Measurements from ENCODE around the gene WIPF2.

DNA sequence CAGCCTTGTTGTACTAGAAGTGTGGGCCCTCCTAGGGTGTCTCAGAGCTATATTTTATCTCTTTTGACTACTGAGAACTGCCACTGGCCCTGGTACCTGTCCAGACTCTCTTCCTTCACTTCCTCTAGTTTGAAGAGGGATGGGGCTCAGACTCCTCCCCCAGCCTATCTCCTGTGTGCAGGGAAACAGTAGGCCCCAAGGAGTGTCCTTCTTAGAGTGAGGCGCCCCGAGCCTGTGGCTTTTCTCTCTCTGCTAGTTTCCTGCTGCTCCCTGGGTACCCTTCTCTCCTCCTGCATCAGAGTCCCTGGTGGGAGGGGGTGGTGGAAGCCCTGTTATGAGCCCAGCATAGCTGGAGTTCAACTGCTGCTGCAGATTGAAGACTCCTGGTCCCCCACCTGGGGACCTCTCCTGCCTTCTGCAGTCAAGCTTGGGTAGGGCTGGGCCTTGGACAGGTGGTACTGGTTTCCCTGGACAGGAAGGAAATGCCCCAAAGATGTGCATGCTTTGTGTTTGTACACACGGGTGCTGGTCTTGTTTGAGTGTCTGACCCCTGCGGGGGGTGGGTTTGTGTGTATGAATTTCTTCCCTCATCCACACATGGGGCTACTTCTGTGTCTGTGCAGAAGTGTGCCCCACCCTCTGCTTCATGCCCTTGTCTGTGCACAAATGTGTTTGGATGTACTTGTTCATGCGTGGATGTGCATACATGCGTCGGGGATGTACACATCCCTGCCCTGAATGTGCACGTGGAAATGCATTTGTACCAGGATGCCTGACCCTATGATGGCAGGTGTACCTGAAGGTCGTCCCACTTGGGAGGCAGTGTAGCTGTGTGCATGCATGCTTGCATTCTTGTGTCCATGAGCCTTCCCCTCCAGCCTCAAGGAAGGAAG lies 96.8 kb downstream of the WIPF2 start:
- TF ChIP-seq EZH2 (IDR thresholded peaks at IDR 0.05), result no peak
- 0 out of 6 replicates have a peak, but pooled peaks of 1 of the 3 experiments have one; percentile 9 for TF ChIP-seq CTCF (IDR thresholded peaks at IDR 0.05 in 2 of 3, conservative IDR thresholded peaks at IDR 0.05 in 1 of 3; ENCODE audit: borderline replicate concordance in 1 of 3, insufficient read depth in 1 of 3, low read depth in 2 of 3, low read length in 2 of 3)
- no peak for TF ChIP-seq SP1 (IDR thresholded peaks at IDR 0.05; ENCODE audit: low read depth)
- no peak for TF ChIP-seq RAD21 (IDR thresholded peaks at IDR 0.05; ENCODE audit: low read depth)
- TF ChIP-seq, protein P1, sequence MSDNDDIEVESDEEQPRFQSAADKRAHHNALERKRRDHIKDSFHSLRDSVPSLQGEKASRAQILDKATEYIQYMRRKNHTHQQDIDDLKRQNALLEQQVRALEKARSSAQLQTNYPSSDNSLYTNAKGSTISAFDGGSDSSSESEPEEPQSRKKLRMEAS (IDR thresholded peaks at IDR 0.05), result no peak
- no peak for TF ChIP-seq POLR2AphosphoS5 (IDR thresholded peaks at IDR 0.05; ENCODE audit: low read depth, low read length)
- no peak for TF ChIP-seq POLR2A (IDR thresholded peaks at IDR 0.05; ENCODE audit: borderline replicate concordance, extremely low read depth, insufficient read depth, insufficient read length)
- TF ChIP-seq YY1 (IDR thresholded peaks at IDR 0.05; ENCODE audit: extremely low read depth, insufficient replicate concordance, low read depth, low read length), result no peak
- TF ChIP-seq JUND (IDR thresholded peaks at IDR 0.05), result no peak
- TF ChIP-seq, protein P2, sequence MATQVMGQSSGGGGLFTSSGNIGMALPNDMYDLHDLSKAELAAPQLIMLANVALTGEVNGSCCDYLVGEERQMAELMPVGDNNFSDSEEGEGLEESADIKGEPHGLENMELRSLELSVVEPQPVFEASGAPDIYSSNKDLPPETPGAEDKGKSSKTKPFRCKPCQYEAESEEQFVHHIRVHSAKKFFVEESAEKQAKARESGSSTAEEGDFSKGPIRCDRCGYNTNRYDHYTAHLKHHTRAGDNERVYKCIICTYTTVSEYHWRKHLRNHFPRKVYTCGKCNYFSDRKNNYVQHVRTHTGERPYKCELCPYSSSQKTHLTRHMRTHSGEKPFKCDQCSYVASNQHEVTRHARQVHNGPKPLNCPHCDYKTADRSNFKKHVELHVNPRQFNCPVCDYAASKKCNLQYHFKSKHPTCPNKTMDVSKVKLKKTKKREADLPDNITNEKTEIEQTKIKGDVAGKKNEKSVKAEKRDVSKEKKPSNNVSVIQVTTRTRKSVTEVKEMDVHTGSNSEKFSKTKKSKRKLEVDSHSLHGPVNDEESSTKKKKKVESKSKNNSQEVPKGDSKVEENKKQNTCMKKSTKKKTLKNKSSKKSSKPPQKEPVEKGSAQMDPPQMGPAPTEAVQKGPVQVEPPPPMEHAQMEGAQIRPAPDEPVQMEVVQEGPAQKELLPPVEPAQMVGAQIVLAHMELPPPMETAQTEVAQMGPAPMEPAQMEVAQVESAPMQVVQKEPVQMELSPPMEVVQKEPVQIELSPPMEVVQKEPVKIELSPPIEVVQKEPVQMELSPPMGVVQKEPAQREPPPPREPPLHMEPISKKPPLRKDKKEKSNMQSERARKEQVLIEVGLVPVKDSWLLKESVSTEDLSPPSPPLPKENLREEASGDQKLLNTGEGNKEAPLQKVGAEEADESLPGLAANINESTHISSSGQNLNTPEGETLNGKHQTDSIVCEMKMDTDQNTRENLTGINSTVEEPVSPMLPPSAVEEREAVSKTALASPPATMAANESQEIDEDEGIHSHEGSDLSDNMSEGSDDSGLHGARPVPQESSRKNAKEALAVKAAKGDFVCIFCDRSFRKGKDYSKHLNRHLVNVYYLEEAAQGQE (IDR thresholded peaks at IDR 0.05; ENCODE audit: low read depth), result no peak
- no peak for TF ChIP-seq EGR1 (IDR thresholded peaks at IDR 0.05; ENCODE audit: low read depth)
- no peak for TF ChIP-seq CEBPB (IDR thresholded peaks at IDR 0.05; ENCODE audit: low read depth)
- TF ChIP-seq, protein P3, sequence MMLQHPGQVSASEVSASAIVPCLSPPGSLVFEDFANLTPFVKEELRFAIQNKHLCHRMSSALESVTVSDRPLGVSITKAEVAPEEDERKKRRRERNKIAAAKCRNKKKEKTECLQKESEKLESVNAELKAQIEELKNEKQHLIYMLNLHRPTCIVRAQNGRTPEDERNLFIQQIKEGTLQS (IDR thresholded peaks at IDR 0.05), result no peak
- TF ChIP-seq ZBTB33 (IDR thresholded peaks at IDR 0.05; ENCODE audit: extremely low read depth, insufficient replicate concordance, low read length), result no peak

Data from HCT116 (cell line).